IPS DF 6.9 (cell line): Measurements from ENCODE around the gene C12orf50.
"Not testable (repeated sequence)": the region's sequence is repeated elsewhere in the genome, so short reads cannot be mapped to it uniquely, and the experiment has no call there.

Experiments used
- DNase-seq: peaks from one replicate; pipeline ENCODE4 v3.0.0-alpha.2; 2013; ENCODE audit warnings: low read depth, low spot score
- H3K27ac ChIP-seq: one replicate; pipeline ENCODE4 v1.5.1; 2013; ENCODE audit warnings: low read length, control low read depth
- H3K27me3 ChIP-seq: 2 replicates; pipeline ENCODE4 v1.6.1; 2013; ENCODE audit warnings: mild to moderate bottlenecking, low read length; ENCODE audit not compliant: control insufficient read depth, insufficient read depth
- H3K36me3 ChIP-seq: 2 replicates; pipeline ENCODE4 v1.6.1; 2013; ENCODE audit warnings: low read length; ENCODE audit not compliant: control insufficient read depth, insufficient read depth
- H3K4me1 ChIP-seq: 2 replicates; pipeline ENCODE4 v1.6.1; 2013; ENCODE audit warnings: low read length; ENCODE audit not compliant: control insufficient read depth, insufficient read depth
- H3K4me3 ChIP-seq: 2 replicates; pipeline ENCODE4 v1.5.1; 2013; ENCODE audit warnings: mild to moderate bottlenecking, low read length
- H3K9me3 ChIP-seq: 2 replicates; pipeline ENCODE4 v1.6.1; 2013; ENCODE audit warnings: low read length, inconsistent platforms; ENCODE audit not compliant: control insufficient read depth, insufficient read depth
- WGBS: extraction: QIAGEN DNeasy Blood & Tissue Kit; methylation state at CpG from one replicate; pipeline ENCODE4 v1.1.7; 2013; ENCODE audit warnings: mixed read lengths, missing lambda C conversion rate; ENCODE audit not compliant: insufficient read length, insufficient coverage; 5-methylcytosine and 5-hydroxymethylcytosine counted together

The C12orf50 gene

DNA sequence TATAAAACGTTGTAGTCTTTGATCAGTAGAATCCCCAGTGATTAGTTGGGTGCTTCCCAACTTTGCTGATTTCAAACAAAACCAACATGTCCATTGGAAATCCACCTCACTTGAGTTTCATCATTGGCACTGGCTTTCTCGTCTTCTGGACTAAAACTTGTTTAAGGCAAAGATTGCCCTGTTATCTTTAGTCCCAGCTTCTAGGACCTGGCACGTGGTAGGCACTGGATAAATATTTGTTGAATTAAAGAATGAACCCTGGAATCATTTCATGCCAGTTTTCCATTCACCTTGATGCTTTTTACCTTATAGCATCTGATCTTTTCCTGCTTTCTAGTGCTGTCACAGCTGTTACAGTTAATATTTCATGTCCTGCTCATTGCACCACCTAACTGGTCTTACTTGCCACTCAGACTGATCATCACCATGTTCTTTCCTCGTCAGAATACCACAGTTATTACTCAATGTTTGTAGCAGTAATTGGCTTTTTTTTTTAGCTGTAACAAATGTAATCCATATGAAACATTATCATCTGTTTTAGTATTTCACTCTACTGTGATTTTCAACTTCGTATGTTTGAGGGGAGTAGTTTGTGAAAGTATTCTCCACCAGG, 7.3 kb upstream of the C12orf50 start:
- H3K27ac ChIP-seq: no peak overlapping the region
- H3K27me3 ChIP-seq: no peaks in the 10 kb centered on the region
- WGBS: no CpG with 5 or more reads among the region's 5 CpGs
- H3K36me3 ChIP-seq: no peaks in the 10 kb centered on the region
- H3K4me3 ChIP-seq: peak overlapping the region; percentile 85; the same call in 1 of the 2 replicates
- H3K4me1 ChIP-seq: no peaks in the 10 kb centered on the region
- no peak for DNase-seq
- H3K9me3 ChIP-seq: no peaks in the 10 kb centered on the region

DNA sequence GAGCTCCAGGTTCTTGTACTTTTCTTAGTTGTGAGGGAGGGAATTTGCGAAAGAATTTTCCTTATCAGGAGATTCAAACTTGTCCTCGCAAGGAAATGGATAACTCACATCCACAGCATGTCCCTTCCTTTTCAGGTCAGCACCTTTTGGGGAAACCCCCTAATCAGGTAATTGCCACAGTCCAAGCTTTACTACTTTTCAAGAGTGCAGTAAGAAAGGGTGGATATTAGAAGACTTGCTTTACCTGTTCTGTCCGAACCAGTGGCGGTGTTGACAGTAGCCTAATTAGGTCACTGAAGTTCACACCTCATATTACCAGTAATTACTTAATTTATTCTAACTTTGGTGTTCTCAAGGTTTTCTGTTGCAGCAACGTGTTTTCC, 6.7 kb upstream of the C12orf50 start:
- no peaks in the 10 kb centered on the region for H3K9me3 ChIP-seq
- no peaks in the 10 kb centered on the region for H3K4me1 ChIP-seq
- peak overlapping the region; percentile 85 for H3K4me3 ChIP-seq
- no peak overlapping the region for H3K27ac ChIP-seq
- H3K36me3 ChIP-seq: no peaks in the 10 kb centered on the region
- DNase-seq: no peak
- WGBS: no CpG with 5 or more reads among the region's 5 CpGs
- no peaks in the 10 kb centered on the region for H3K27me3 ChIP-seq

GRCh38 chr12:88035271-88035906, 6.2 kb upstream of the C12orf50 start:
- Histone ChIP-seq H3K4me3 (peak overlapping the region; percentile 85), H3K27me3 (no peaks in the 10 kb centered on the region), H3K9me3 (no peaks in the 10 kb centered on the region), H3K4me1 (no peaks in the 10 kb centered on the region), H3K27ac (no peak overlapping the region), H3K36me3 (no peaks in the 10 kb centered on the region)
- DNase-seq: peak; percentile 41
- no CpG with 5 or more reads among the region's 54 CpGs for WGBS

GRCh38 chr12:88031161-88031560, 2.0 kb upstream of the C12orf50 start:
- not testable (repeated sequence) for H3K4me3 ChIP-seq, H3K27ac ChIP-seq, H3K36me3 ChIP-seq, H3K4me1 ChIP-seq, DNase-seq, H3K27me3 ChIP-seq, H3K9me3 ChIP-seq
- no CpG with 5 or more reads among the region's 3 CpGs for WGBS

DNA sequence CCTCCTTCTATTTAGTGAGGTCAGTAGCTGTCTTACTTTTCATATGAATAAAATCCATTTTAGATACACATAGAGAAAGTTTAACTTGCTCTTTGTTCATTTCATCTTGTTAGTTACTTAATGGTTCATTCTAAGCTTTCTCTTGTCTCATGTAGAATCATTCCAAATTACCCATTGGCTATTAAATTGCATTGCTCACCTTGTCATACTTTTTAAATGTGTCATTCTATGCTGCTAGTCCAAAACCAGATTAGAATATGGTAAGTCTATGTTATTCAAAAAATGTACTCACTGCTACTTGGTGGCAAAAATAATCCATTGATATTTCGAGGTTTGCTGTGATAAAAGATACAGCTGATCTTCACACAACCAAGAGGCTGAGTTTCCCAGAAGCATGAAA, 3.0 kb downstream of the C12orf50 start:
- WGBS: no CpG with 5 or more reads among the region's 1 CpG
- no peak overlapping the region for H3K27ac ChIP-seq
- no peak for DNase-seq
- no peak overlapping the region for H3K4me3 ChIP-seq
- no peaks in the 10 kb centered on the region for H3K4me1 ChIP-seq
- H3K9me3 ChIP-seq: no peaks in the 10 kb centered on the region
- H3K27me3 ChIP-seq: no peaks in the 10 kb centered on the region
- no peaks in the 10 kb centered on the region for H3K36me3 ChIP-seq

- H3K27me3 ChIP-seq: no peaks in the 10 kb centered on the region
- WGBS: no CpG with 5 or more reads among the region's 3 CpGs
- no peaks in the 10 kb centered on the region for H3K36me3 ChIP-seq
- no peak for DNase-seq
- no peak overlapping the region for H3K4me3 ChIP-seq
- no peaks in the 10 kb centered on the region for H3K4me1 ChIP-seq
- H3K27ac ChIP-seq: no peak overlapping the region
- no peaks in the 10 kb centered on the region for H3K9me3 ChIP-seq
These were observed 11.2 kb downstream of the C12orf50 start for GRCh38 chr12:88017964-88018363.

DNA sequence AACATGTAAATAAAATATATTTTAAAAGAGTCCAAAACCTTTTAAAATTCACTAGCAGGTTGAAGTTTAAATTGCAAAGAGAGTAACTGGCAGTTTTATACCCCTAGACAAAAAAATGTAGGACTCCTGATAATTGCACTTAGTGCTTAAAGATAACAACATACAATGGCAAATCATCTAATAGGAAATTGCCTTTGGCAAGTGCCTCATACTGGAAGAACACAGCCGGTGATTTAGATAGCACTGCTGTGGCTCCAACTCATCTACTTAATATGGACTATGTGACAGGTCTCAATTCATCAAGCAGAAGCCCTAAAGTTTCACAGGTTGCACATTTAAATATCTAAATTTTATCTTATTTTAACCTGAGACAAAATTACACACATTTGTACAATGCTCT, 13.4 kb downstream of the C12orf50 start:
- H3K4me1 ChIP-seq: no peaks in the 10 kb centered on the region
- no peaks in the 10 kb centered on the region for H3K36me3 ChIP-seq
- no peak for DNase-seq
- H3K27me3 ChIP-seq: no peaks in the 10 kb centered on the region
- H3K4me3 ChIP-seq: no peak overlapping the region
- H3K9me3 ChIP-seq: no peaks in the 10 kb centered on the region
- no CpG with 5 or more reads among the region's 1 CpG for WGBS
- no peak overlapping the region for H3K27ac ChIP-seq

DNA sequence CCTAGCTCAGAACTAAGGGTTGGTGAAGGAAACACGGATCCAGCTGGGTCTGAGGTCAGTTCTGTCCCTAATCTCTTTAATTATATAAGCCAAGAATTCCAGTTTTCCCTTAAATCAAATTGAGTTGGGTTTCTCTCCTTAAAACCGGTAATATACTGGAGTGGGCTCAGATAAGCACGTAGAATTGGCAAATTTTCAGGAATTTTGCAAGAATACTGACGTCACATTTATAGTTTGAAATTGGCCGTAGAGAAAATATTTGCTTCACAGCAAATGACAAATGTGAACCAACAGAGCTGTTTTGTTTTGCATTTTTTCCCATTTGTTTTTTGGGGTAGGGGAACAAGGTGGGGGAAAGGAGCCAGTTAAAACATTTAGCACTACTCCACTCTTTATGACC, 17.4 kb downstream of the C12orf50 start:
- no peak overlapping the region for H3K4me3 ChIP-seq
- no peaks in the 10 kb centered on the region for H3K4me1 ChIP-seq
- DNase-seq: no peak
- WGBS: no CpG with 5 or more reads among the region's 5 CpGs
- no peaks in the 10 kb centered on the region for H3K9me3 ChIP-seq
- H3K27ac ChIP-seq: no peak overlapping the region
- no peaks in the 10 kb centered on the region for H3K27me3 ChIP-seq
- H3K36me3 ChIP-seq: no peaks in the 10 kb centered on the region

GRCh38 chr12:88006351-88006750, 22.9 kb downstream of the C12orf50 start:
- no peaks in the 10 kb centered on the region for H3K4me1 ChIP-seq
- 100% methylated on average over 1 of the region's 4 CpGs for WGBS
- H3K27me3 ChIP-seq: no peaks in the 10 kb centered on the region
- H3K36me3 ChIP-seq: no peaks in the 10 kb centered on the region
- no peak for DNase-seq
- H3K27ac ChIP-seq: no peak overlapping the region
- no peaks in the 10 kb centered on the region for H3K9me3 ChIP-seq
- H3K4me3 ChIP-seq: no peak overlapping the region

- no peaks in the 10 kb centered on the region for H3K4me1 ChIP-seq
- H3K4me3 ChIP-seq: no peak overlapping the region
- H3K36me3 ChIP-seq: no peaks in the 10 kb centered on the region
- DNase-seq: no peak
- H3K27me3 ChIP-seq: no peaks in the 10 kb centered on the region
- H3K9me3 ChIP-seq: no peaks in the 10 kb centered on the region
- WGBS: no CpG with 5 or more reads among the region's 2 CpGs
- no peak overlapping the region for H3K27ac ChIP-seq
These were observed 27.9 kb downstream of the C12orf50 start for GRCh38 chr12:88001327-88001726.

DNA sequence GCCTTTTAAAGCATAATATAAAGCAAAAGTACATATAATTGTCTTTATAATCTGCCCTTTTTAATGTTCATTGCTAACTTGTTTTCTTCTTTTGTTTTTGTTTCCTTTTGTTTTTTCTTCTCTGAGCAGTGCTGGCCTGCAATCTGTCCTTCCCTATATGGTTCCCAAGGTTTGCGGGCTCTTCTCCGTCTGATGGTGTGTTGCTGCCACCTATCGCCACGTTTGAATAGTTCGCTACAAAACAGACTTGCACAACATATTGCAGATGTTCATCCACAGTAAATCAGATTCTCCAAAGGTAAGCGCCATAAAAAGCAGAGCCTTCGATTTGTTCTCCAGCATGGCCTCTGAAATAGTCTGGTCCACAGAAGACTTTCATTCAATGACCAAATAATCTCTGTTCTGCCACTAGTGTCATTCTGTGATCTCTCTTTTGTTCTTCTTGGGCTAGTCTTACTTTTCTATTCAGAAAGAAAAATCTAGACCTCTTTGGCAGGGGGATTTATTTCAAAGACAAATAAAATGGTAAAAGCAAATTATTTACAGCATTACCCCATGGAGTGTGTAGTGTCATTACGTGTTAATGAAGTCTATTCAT, 33.5 kb downstream of the C12orf50 start:
- H3K36me3 ChIP-seq: no peaks in the 10 kb centered on the region
- DNase-seq: peak; percentile 68
- H3K27me3 ChIP-seq: no peaks in the 10 kb centered on the region
- no CpG with 5 or more reads among the region's 8 CpGs for WGBS
- H3K4me3 ChIP-seq: no peak overlapping the region
- H3K9me3 ChIP-seq: no peaks in the 10 kb centered on the region
- no peaks in the 10 kb centered on the region for H3K4me1 ChIP-seq
- no peak overlapping the region for H3K27ac ChIP-seq
